GM12878 (cell line): ENCODE measurements around the gene FOXN4. TPM values are rescaled to one million over a fixed set of nuclear protein-coding genes. Genes with fewer than 3 reads are reported as not detected.
A peak's percentile ranks its signal among the peaks of the same experiment; 100 is the strongest.

ENCODE experiments used
- ATAC-seq: fragments of 200-7000 bp; cut with Tn5 transposase; 3 replicates; pipeline ENCODE4 v1.9.1; 2020; ENCODE audit warnings: mild to moderate bottlenecking, moderate library complexity
- BruUV-seq: library from RNA; stranded (reverse); fragments of 400-500 nt; replicated peaks from 2 replicates; lab custom pipeline; 2021; lab: Mats Ljungman, UMichigan
- CTCF ChIA-PET: fragments of 300-600 bp; sonication (Branson Sonifier 250); formaldehyde crosslinking; extraction: SDS; loops from one replicate; lab custom pipeline; 2021; ENCODE audit warnings: inconsistent platforms; lab: Yijun Ruan, JAX
- POLR2A ChIA-PET: fragments of 350-600 bp; formaldehyde crosslinking; extraction: SDS; loops from one replicate; lab custom pipeline; 2021; ENCODE audit warnings: inconsistent platforms; lab: Charles Lee
- RAD21 ChIA-PET: fragments of 300-600 bp; sonication (Branson Sonifier 250); formaldehyde crosslinking; loops from one replicate; lab custom pipeline; 2023; ENCODE audit warnings: antibody characterized with exemption; ENCODE audit not compliant: unreplicated experiment; lab: Charles Lee
- SMC1A ChIA-PET: fragments of 300-600 bp; sonication (Branson Sonifier 250); formaldehyde crosslinking; loops from one replicate; lab custom pipeline; 2023; ENCODE audit not compliant: unreplicated experiment, uncharacterized antibody; lab: Charles Lee
- DNase-seq: peaks from one replicate; pipeline ENCODE4 v3.0.0-alpha.2; 2011; ENCODE audit warnings: low read depth, low spot score
- FAIRE-seq: peaks from 3 replicates; lab custom pipeline; 2011; peaks lifted over from hg19 to GRCh38; lab: Jason Lieb, UNC
- H2AFZ ChIP-seq: 2 replicates; pipeline ENCODE4 v1.6.0; 2011; ENCODE audit warnings: low read depth, low read length, control low read depth; ENCODE audit not compliant: control insufficient read depth
- H3K27ac ChIP-seq: 2 replicates; pipeline ENCODE4 v1.5.1; 2011; ENCODE audit warnings: control low read depth; ENCODE audit not compliant: control insufficient read depth, insufficient read depth
- H3K27me3 ChIP-seq, 2 experiments: replicated peaks in 1 of 2; 2 replicates each; pipeline versions ENCODE4 v1.6.0 to v1.6.1; 2011; ENCODE audit warnings: low read length in 1 of 2; ENCODE audit not compliant: control insufficient read depth in 2 of 2, insufficient read depth in 2 of 2
- H3K36me3 ChIP-seq, 2 experiments: 2 replicates each; pipeline ENCODE4 v1.5.1; 2011; ENCODE audit warnings: low read length in 1 of 2; ENCODE audit not compliant: control insufficient read depth in 2 of 2, insufficient read depth in 2 of 2
- H3K4me1 ChIP-seq: 2 replicates; pipeline ENCODE4 v1.6.1; 2011; ENCODE audit warnings: mild to moderate bottlenecking, low read length, moderate library complexity, mixed read lengths; ENCODE audit not compliant: control insufficient read depth, insufficient read depth
- H3K4me2 ChIP-seq: 2 replicates; pipeline ENCODE4 v1.6.0; 2011; ENCODE audit warnings: control low read depth; ENCODE audit not compliant: control insufficient read depth, insufficient read depth
- H3K4me3 ChIP-seq: fragments of 200-600 bp; sonication (generic); 2 replicates; pipeline ENCODE4 v1.5.1; 2016
- H3K79me2 ChIP-seq: 2 replicates; pipeline ENCODE4 v1.6.0; 2011; ENCODE audit warnings: low read length; ENCODE audit not compliant: control insufficient read depth, insufficient read depth
- H3K9ac ChIP-seq: 2 replicates; pipeline ENCODE4 v1.8.0; 2011; ENCODE audit warnings: low read length, control low read depth, mixed read lengths; ENCODE audit not compliant: control insufficient read depth, insufficient read depth
- H3K9me3 ChIP-seq: replicated peaks from 3 replicates; pipeline ENCODE4 v1.5.1; 2011; ENCODE audit warnings: mild to moderate bottlenecking, low read length; ENCODE audit not compliant: control insufficient read depth, insufficient read depth
- H4K20me1 ChIP-seq: 2 replicates; pipeline ENCODE4 v1.6.0; 2011; ENCODE audit not compliant: control insufficient read depth, insufficient read depth
- ATF7 ChIP-seq: fragments of 450-650 bp; IDR thresholded peaks from 2 replicates; pipeline ENCODE4 v1.6.1; 2016; ENCODE audit warnings: low read depth, mild to moderate bottlenecking
- CTCF ChIP-seq, 3 experiments: IDR thresholded peaks in 2 of 3; conservative IDR thresholded peaks in 1 of 3; 2 replicates each; pipeline ENCODE4 v1.5.1; 2011; ENCODE audit warnings: low read depth in 3 of 3, low read length in 3 of 3, mild to moderate bottlenecking in 3 of 3, control low read depth in 2 of 3, moderate library complexity in 2 of 3, inconsistent platforms in 1 of 3, mixed read lengths in 1 of 3; ENCODE audit not compliant: control insufficient read depth in 2 of 3, insufficient read depth in 1 of 3; ENCODE audit errors: extremely low read depth in 1 of 3
- DPF2 ChIP-seq: fragments of 450-650 bp; IDR thresholded peaks from 2 replicates; pipeline ENCODE4 v1.6.1; 2017; ENCODE audit warnings: mild to moderate bottlenecking
- ESRRA ChIP-seq: IDR thresholded peaks from 2 replicates; pipeline ENCODE4 v1.6.1; 2012; ENCODE audit warnings: mild to moderate bottlenecking, low read length, improper control_type of control experiment
- KDM1A ChIP-seq: fragments of 200-600 bp; sonication (generic); IDR thresholded peaks from 2 replicates; pipeline ENCODE4 v1.6.1; 2016; ENCODE audit warnings: borderline replicate concordance
- NFXL1 ChIP-seq: fragments of 450-650 bp; IDR thresholded peaks from 2 replicates; pipeline ENCODE4 v1.6.1; 2017; ENCODE audit warnings: antibody characterized with exemption, mild to moderate bottlenecking, borderline replicate concordance
- NR2F1 ChIP-seq: fragments of 450-650 bp; conservative IDR thresholded peaks from 2 replicates; pipeline ENCODE4 v1.6.1; 2017; ENCODE audit warnings: mild to moderate bottlenecking
- SMARCA5 ChIP-seq: fragments of 450-650 bp; IDR thresholded peaks from 2 replicates; pipeline ENCODE4 v1.6.1; 2017; ENCODE audit warnings: mild to moderate bottlenecking
- SREBF1 ChIP-seq: IDR thresholded peaks from 2 replicates; pipeline ENCODE4 v1.6.1; 2012; ENCODE audit warnings: mild to moderate bottlenecking, low read length
- SREBF2 ChIP-seq: IDR thresholded peaks from 2 replicates; pipeline ENCODE4 v1.6.1; 2012; ENCODE audit warnings: mild to moderate bottlenecking, low read length
- ZBTB40 ChIP-seq: fragments of 450-650 bp; IDR thresholded peaks from 2 replicates; pipeline ENCODE4 v1.6.1; 2016; ENCODE audit warnings: mild to moderate bottlenecking, moderate library complexity, borderline replicate concordance
- ZNF622 ChIP-seq: fragments of 450-650 bp; IDR thresholded peaks from 2 replicates; pipeline ENCODE4 v1.6.1; 2017; ENCODE audit warnings: mild to moderate bottlenecking, inconsistent platforms
- ZZZ3 ChIP-seq: IDR thresholded peaks from 2 replicates; pipeline ENCODE4 v1.6.1; 2011; ENCODE audit warnings: low read depth; ENCODE audit not compliant: control insufficient read depth, insufficient read length
- WGBS: methylation state at CpG from one replicate; pipeline ENCODE4 v1.1.6; 2016; ENCODE audit warnings: low lambda C conversion rate; ENCODE audit not compliant: insufficient replicate concordance, insufficient coverage; ENCODE audit errors: missing lambda C conversion rate; 5-methylcytosine and 5-hydroxymethylcytosine counted together
- in situ Hi-C: fragments of 300-500 bp; cut with MboI; formaldehyde crosslinking; loops from 9 replicates; pipeline ENCODE4 v1.14.3; 2018; ENCODE audit warnings: mixed read lengths
- intact Hi-C: fragments of 100-400 bp; cut with micrococcal nuclease; formaldehyde crosslinking; loops from one replicate; pipeline ENCODE4 v1.14.2; 2022; ENCODE audit not compliant: unreplicated experiment
- polyA plus RNA-seq, 11 experiments: library from polyadenylated mRNA; depleted of rRNA in 4 of 11; unstranded in 6 of 11; stranded (reverse) in 5 of 11; fragments of >200 nt; fragmentation: Nextera tagmentation in 4 of 11; fragmentation: Illumina TruSeq in 1 of 11; extraction: Ambion mirVana in 4 of 11; extraction: Trizol in 1 of 11; gene quantifications; 1 replicate in 1 of 11; 2 replicates in 10 of 11; pipeline versions ENCODE4 v1.2.1 to v1.2.3, GENCODE V29; 2011 to 2016; ENCODE audit warnings: inconsistent platforms in 2 of 11, missing spikeins in 2 of 11, low read depth in 1 of 11
- total RNA-seq, 4 experiments: library from RNA; depleted of rRNA in 3 of 4; stranded (reverse); fragments of >200 nt in 3 of 4; fragmentation: Illumina TruSeq in 1 of 4; extraction: Trizol in 1 of 4; gene quantifications; 2 replicates each; pipeline versions ENCODE4 v1.2.1 to v1.2.3, GENCODE V29; 2013 to 2021

The FOXN4 gene
- total and polyA plus RNA-seq, 10 of the 15 experiments (the other 5 are each of a cell fraction or from before 2014, with no cell fraction given) = not detected

GRCh38 chr12:109302358-109302757 is 6.7 kb downstream of the FOXN4 start:
- Histone ChIP-seq H3K4me1 (no peaks in the 10 kb centered on the region), H4K20me1 (no peaks in the 10 kb centered on the region), H3K27ac (no peak overlapping the region), H3K79me2 (no peaks in the 10 kb centered on the region), H3K9ac (no peak overlapping the region)
- peak; percentile 49 for FAIRE-seq
- no peak for DNase-seq
- SMC1A ChIA-PET = interaction anchor here (0.6 kb wide), 1 partner anchor 845 kb away, joined by 3 read pairs; no protein-coding TSS in a partner anchor
- RAD21 ChIA-PET = no interaction called here
- no peak for TF ChIP-seq ZNF622
- peak in 2 of 3 experiments; percentile 12 to 16; a peak in 1 of 6 replicates for TF ChIP-seq CTCF (IDR thresholded peaks at IDR 0.05 in 2 of 3, conservative IDR thresholded peaks at IDR 0.05 in 1 of 3; ENCODE audit: control insufficient read depth in 2 of 3, extremely low read depth in 1 of 3, insufficient read depth in 1 of 3, low read depth in 3 of 3, low read length in 3 of 3)
- TF ChIP-seq NFXL1 = no peak
- TF ChIP-seq, all 136 proteins: peak for 1
- Histone ChIP-seq H3K27me3 (peaks cover 4 to 5% of the 10 kb centered on the region in 2 experiments; a peak in 2 of 4 replicates), H3K36me3 (no peaks in the 10 kb centered on the region), H3K4me2 (no peak overlapping the region), H2AFZ (no peak overlapping the region), H3K9me3 (no peaks in the 10 kb centered on the region), H3K4me3 (no peak overlapping the region)
- BruUV-seq = no TSS peak
- ChIA-PET POLR2A (no interaction called here), CTCF (no interaction called here)
- WGBS = 0% methylated on average over 2 of the region's 2 CpGs
- intact Hi-C loops (no loop called here), in situ Hi-C loops (no loop called here)
- ATAC-seq = peak; percentile 59; the same call in 2 of the 3 replicates

GRCh38 chr12:109301643-109302168 is 7.4 kb downstream of the FOXN4 start:
- ChIA-PET RAD21 (no interaction called here), CTCF (no interaction called here), SMC1A (interaction anchor here (0.6 kb wide), 1 partner anchor 846 kb away, joined by 3 read pairs; no protein-coding TSS in a partner anchor), POLR2A (no interaction called here)
- Histone ChIP-seq H4K20me1 (no peaks in the 10 kb centered on the region), H3K27ac (no peak overlapping the region), H2AFZ (no peak overlapping the region), H3K4me2 (no peak overlapping the region), H3K4me1 (no peaks in the 10 kb centered on the region), H3K9me3 (no peaks in the 10 kb centered on the region), H3K9ac (no peak overlapping the region), H3K27me3 (peaks cover 0 to 2% of the 10 kb centered on the region in 2 experiments; a peak in 2 of 4 replicates), H3K36me3 (no peaks in the 10 kb centered on the region), H3K4me3 (no peak overlapping the region), H3K79me2 (no peaks in the 10 kb centered on the region)
- no peak for ATAC-seq
- in situ Hi-C loops (no loop called here), intact Hi-C loops (no loop called here)
- no peak for FAIRE-seq
- no peak for TF ChIP-seq ZBTB40
- TF ChIP-seq SREBF1 = no peak
- no peak for TF ChIP-seq ATF7
- no peak for TF ChIP-seq ESRRA
- no peak for TF ChIP-seq ZZZ3
- no peak for TF ChIP-seq NR2F1
- TF ChIP-seq DPF2 = no peak
- no peak for TF ChIP-seq KDM1A
- no peak for TF ChIP-seq SMARCA5
- no peak for TF ChIP-seq SREBF2
- WGBS = 33% methylated on average over 3 of the region's 3 CpGs
- no TSS peak for BruUV-seq
- DNase-seq = no peak
